Uterus (tissue), 2 donors: ENCODE results near the gene SMG5.

Source experiments
- CTCF ChIP-seq, 4 experiments: fragments of 200-600 bp in 2 of 4; fragments of 450-650 bp in 2 of 4; sonication (generic) in 2 of 4; IDR thresholded peaks; one replicate each; pipeline ENCODE4 v1.5.1; 2016 to 2019; ENCODE audit warnings: antibody characterized with exemption in 4 of 4, mild to moderate bottlenecking in 2 of 4, moderate library complexity in 1 of 4
- POLR2A ChIP-seq, 2 donors: fragments of 450-650 bp; IDR thresholded peaks; one replicate each; pipeline ENCODE4 v1.6.1; 2016; ENCODE audit warnings: antibody characterized with exemption in 2 of 2, mild to moderate bottlenecking in 1 of 2, moderate library complexity in 1 of 2

GRCh38 chr1:156241311-156241811 lies 41.3 kb downstream of the SMG5 start:
- TF ChIP-seq CTCF (IDR thresholded peaks at IDR 0.05) (no peak), POLR2A (IDR thresholded peaks at IDR 0.05) (no peak)
